Measurements from ENCODE around the gene B3GNT8. TPM values are rescaled to one million over a fixed set of nuclear protein-coding genes. Genes with fewer than 3 reads are reported as not detected.
"Not testable (repeated sequence)": the region's sequence is repeated elsewhere in the genome, so short reads cannot be mapped to it uniquely, and the experiment has no call there.

Gene B3GNT8
- total RNA-seq, 1 experiment from 2014 or later, result 0.96 TPM

DNA sequence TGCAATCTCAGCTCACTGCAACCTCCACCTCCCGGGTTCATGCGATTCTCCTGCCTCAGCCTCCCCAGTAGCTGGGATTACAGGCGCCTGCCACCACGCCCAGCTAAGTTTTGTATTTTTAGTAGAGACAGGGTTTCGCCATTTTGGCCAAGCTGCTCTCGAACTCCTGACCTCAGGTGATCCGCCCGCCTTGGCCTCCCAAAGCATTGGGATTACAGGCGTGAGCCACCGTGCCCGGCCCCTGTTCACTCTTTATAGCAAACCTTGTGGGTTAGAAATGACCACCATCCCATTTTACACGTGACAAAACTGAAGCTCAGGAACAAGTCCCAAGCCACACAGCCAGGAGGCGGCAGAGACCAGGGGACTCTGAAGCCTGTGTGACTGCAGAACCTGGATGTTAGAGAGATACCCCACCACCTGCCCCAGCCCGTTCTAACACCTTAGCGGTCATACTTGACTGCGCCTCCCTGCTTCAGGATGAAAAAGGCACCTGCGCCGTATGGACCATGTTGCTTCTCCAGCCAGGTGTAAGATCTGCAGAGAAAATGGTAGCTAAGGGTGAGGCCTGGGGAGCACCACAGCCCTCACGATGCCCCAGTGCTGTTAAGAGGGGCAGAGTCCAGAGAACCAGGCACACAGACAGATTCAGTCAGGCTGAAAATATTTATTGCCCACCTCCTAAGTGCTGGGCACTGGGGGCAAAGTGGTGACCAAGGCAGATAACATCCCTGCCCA is 8.9 kb upstream of the B3GNT8 start:
- no CpG with 5 or more reads among the region's 19 CpGs for WGBS (ENCODE audit: extremely low coverage, insufficient read length, low lambda C conversion rate)
- TF ChIP-seq, protein P1, sequence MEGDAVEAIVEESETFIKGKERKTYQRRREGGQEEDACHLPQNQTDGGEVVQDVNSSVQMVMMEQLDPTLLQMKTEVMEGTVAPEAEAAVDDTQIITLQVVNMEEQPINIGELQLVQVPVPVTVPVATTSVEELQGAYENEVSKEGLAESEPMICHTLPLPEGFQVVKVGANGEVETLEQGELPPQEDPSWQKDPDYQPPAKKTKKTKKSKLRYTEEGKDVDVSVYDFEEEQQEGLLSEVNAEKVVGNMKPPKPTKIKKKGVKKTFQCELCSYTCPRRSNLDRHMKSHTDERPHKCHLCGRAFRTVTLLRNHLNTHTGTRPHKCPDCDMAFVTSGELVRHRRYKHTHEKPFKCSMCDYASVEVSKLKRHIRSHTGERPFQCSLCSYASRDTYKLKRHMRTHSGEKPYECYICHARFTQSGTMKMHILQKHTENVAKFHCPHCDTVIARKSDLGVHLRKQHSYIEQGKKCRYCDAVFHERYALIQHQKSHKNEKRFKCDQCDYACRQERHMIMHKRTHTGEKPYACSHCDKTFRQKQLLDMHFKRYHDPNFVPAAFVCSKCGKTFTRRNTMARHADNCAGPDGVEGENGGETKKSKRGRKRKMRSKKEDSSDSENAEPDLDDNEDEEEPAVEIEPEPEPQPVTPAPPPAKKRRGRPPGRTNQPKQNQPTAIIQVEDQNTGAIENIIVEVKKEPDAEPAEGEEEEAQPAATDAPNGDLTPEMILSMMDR (conservative IDR thresholded peaks at IDR 0.05), result no peak; the same call in 2 of the 3 replicates
- no peak overlapping the region for H3K56ac ChIP-seq (ENCODE audit: insufficient read length, low read depth, low read length)

DNA sequence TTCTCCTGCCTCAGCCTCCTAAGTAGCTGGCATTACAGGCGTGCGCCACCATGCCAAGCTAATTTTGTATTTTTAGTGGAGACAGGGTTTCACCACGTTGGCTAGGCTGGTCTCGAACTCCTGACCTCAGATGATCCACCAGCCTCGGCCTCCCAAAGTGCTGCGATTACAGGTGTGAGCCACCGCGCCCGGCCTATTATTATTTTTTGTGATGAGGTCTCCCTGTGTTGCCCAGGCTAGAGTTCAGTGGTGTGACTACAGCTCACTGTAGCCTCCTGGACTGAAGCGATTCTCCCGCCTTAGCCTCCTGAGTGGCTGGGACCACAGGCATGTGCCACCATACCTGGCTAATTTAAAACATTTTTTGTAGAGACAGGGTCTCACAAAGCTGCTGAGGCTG is 8.2 kb upstream of the B3GNT8 start:
- H3K23ac ChIP-seq (ENCODE audit: insufficient read length, low read depth, low read length); H4K5ac ChIP-seq (ENCODE audit: insufficient read length, low read depth, low read length); H3K18ac ChIP-seq (ENCODE audit: insufficient read length, low read depth, low read length); H3K4ac ChIP-seq (ENCODE audit: low read depth, low read length); H3T11ph ChIP-seq (ENCODE audit: low read length); H3K4me1 Mint-ChIP-seq; H3K23me2 ChIP-seq (ENCODE audit: insufficient read length, low read depth, low read length, poor library complexity, severe bottlenecking); H4K8ac ChIP-seq (replicated peaks; ENCODE audit: insufficient read length, low read depth, low read length); H2BK20ac ChIP-seq (ENCODE audit: low read depth, low read length, poor library complexity, severe bottlenecking); H4K20me1 ChIP-seq (ENCODE audit: control insufficient read depth, insufficient read depth, insufficient read length); H3K27me3 ChIP-seq (ENCODE audit: insufficient read depth, low read length); H3K27ac ChIP-seq (ENCODE audit: insufficient read length, low read depth, low read length); H3K4me2 ChIP-seq (ENCODE audit: insufficient read depth, insufficient read length, low read length); H2BK5ac ChIP-seq (ENCODE audit: insufficient read length, low read length); H3K14ac ChIP-seq (ENCODE audit: insufficient read depth, low read length); H3K4me1 ChIP-seq (ENCODE audit: insufficient read depth, low read length); H3K79me2 ChIP-seq (ENCODE audit: insufficient read depth, low read length); H2AK5ac ChIP-seq (ENCODE audit: insufficient read length, low read length); H4K91ac ChIP-seq (ENCODE audit: insufficient read length, low read depth, low read length); H3K27ac Mint-ChIP-seq; H2AFZ ChIP-seq (ENCODE audit: low read length); H2BK12ac ChIP-seq (ENCODE audit: insufficient read length, low read depth, low read length); DNase-seq; H3K79me1 ChIP-seq (ENCODE audit: insufficient read depth, low read depth, low read length, poor library complexity, severe bottlenecking); H3K56ac ChIP-seq (ENCODE audit: insufficient read length, low read depth, low read length); H2BK120ac ChIP-seq (ENCODE audit: low read depth, low read length, poor library complexity, severe bottlenecking); H3K4me3 Mint-ChIP-seq; H2BK15ac ChIP-seq (ENCODE audit: low read depth, low read length); H3K27me3 Mint-ChIP-seq (ENCODE audit: low read depth); H3K9me3 ChIP-seq (ENCODE audit: control insufficient read depth, low read depth, low read length); H3K9ac ChIP-seq (ENCODE audit: extremely low read depth, insufficient read length, low read length); H3K9me3 Mint-ChIP-seq: not testable (repeated sequence)
- H3K36me3 Mint-ChIP-seq (ENCODE audit: insufficient read depth in 1 of 3, low read depth in 3 of 3), result peaks cover 20 to 38% (median 37%) of the 10 kb centered on the region in 3 experiments
- no CpG with 5 or more reads among the region's 11 CpGs for WGBS (ENCODE audit: extremely low coverage, insufficient read length, low lambda C conversion rate)

More for the DNA sequence above, 8.9 kb upstream of the B3GNT8 start:
- H3K27ac Mint-ChIP-seq, result no peak overlapping the region; a peak in 1 of 7 replicates
- H2BK5ac ChIP-seq (ENCODE audit: insufficient read length, low read length), result no peak overlapping the region
- H3K23me2 ChIP-seq (ENCODE audit: insufficient read length, low read depth, low read length, poor library complexity, severe bottlenecking), result no peaks in the 10 kb centered on the region
- H3K79me1 ChIP-seq (ENCODE audit: insufficient read depth, low read depth, low read length, poor library complexity, severe bottlenecking), result peaks cover 3% of the 10 kb centered on the region
- H3K9me3 Mint-ChIP-seq, result no peaks in the 10 kb centered on the region; a peak in 1 of 5 replicates
- no peak overlapping the region for H2BK12ac ChIP-seq (ENCODE audit: insufficient read length, low read depth, low read length)
- peaks cover 19 to 36% (median 32%) of the 10 kb centered on the region in 3 experiments for H3K36me3 Mint-ChIP-seq (ENCODE audit: insufficient read depth in 1 of 3, low read depth in 3 of 3)
- no peak overlapping the region for H2BK120ac ChIP-seq (ENCODE audit: low read depth, low read length, poor library complexity, severe bottlenecking)
- H3K14ac ChIP-seq (ENCODE audit: insufficient read depth, low read length), result no peak overlapping the region
- no peak for DNase-seq
- H3K9me3 ChIP-seq (ENCODE audit: control insufficient read depth, low read depth, low read length), result no peaks in the 10 kb centered on the region
- H3K79me2 ChIP-seq (ENCODE audit: insufficient read depth, low read length), result no peaks in the 10 kb centered on the region
- no peak overlapping the region for H3T11ph ChIP-seq (ENCODE audit: low read length)
- H3K4me1 ChIP-seq (ENCODE audit: insufficient read depth, low read length), result no peaks in the 10 kb centered on the region
- H4K91ac ChIP-seq (ENCODE audit: insufficient read length, low read depth, low read length), result no peak overlapping the region
- H3K4me2 ChIP-seq (ENCODE audit: insufficient read depth, insufficient read length, low read length), result no peak overlapping the region
- H2AK5ac ChIP-seq (ENCODE audit: insufficient read length, low read length), result no peak overlapping the region
- no peak overlapping the region for H3K18ac ChIP-seq (ENCODE audit: insufficient read length, low read depth, low read length)
- no peak overlapping the region for H3K9ac ChIP-seq (ENCODE audit: extremely low read depth, insufficient read length, low read length)
- 0 out of 4 replicates have a peak, but pooled peaks cover 0 to 4% of the 10 kb centered on the region in 2 experiments for H3K4me1 Mint-ChIP-seq
- no peak overlapping the region for H3K4me3 Mint-ChIP-seq
- H4K20me1 ChIP-seq (ENCODE audit: control insufficient read depth, insufficient read depth, insufficient read length), result no peaks in the 10 kb centered on the region
- no peaks in the 10 kb centered on the region for H3K27me3 ChIP-seq (ENCODE audit: insufficient read depth, low read length)
- no peak overlapping the region for H2AFZ ChIP-seq (ENCODE audit: low read length)
- peaks cover 2% of the 10 kb centered on the region; the same call in 1 of the 2 replicates for H3K27me3 Mint-ChIP-seq (ENCODE audit: low read depth)
- H3K27ac ChIP-seq (ENCODE audit: insufficient read length, low read depth, low read length), result no peak overlapping the region
- no peak overlapping the region for H3K4ac ChIP-seq (ENCODE audit: low read depth, low read length)
- no peak overlapping the region for H3K23ac ChIP-seq (ENCODE audit: insufficient read length, low read depth, low read length)
- H4K8ac ChIP-seq (replicated peaks; ENCODE audit: insufficient read length, low read depth, low read length), result no peak overlapping the region
- no peak overlapping the region for H2BK15ac ChIP-seq (ENCODE audit: low read depth, low read length)
- H4K5ac ChIP-seq (ENCODE audit: insufficient read length, low read depth, low read length), result no peak overlapping the region
- H2BK20ac ChIP-seq (ENCODE audit: low read depth, low read length, poor library complexity, severe bottlenecking), result no peak overlapping the region
